H1 (cell line): ENCODE measurements around the gene LINC01488. TPM values are rescaled to one million over a fixed set of nuclear protein-coding genes. Genes with fewer than 3 reads are reported as not detected.

Source experiments
- CHD1 ChIP-seq: IDR thresholded peaks from 2 replicates; pipeline ENCODE4 v1.6.1; 2012; ENCODE audit warnings: low read depth, low read length, improper control_type of control experiment
- CTBP2 ChIP-seq: IDR thresholded peaks from 2 replicates; pipeline ENCODE4 v1.7.0; 2011; ENCODE audit warnings: borderline replicate concordance, mild to moderate bottlenecking, moderate library complexity, mixed read lengths, low read length; ENCODE audit not compliant: insufficient read depth, insufficient read length
- CTCF ChIP-seq, 3 experiments: IDR thresholded peaks; 1 replicate in 2 of 3; 2 replicates in 1 of 3; pipeline versions ENCODE4 v1.5.1 to v1.6.1; 2011; ENCODE audit warnings: low read length in 3 of 3, mild to moderate bottlenecking in 3 of 3, inconsistent platforms in 2 of 3, low read depth in 1 of 3, moderate library complexity in 1 of 3; ENCODE audit not compliant: insufficient read depth in 1 of 3; ENCODE audit errors: control extremely low read depth in 1 of 3
- E2F6 ChIP-seq: IDR thresholded peaks from 2 replicates; pipeline ENCODE4 v1.6.1; 2012; ENCODE audit warnings: inconsistent platforms
- EGR1 ChIP-seq: IDR thresholded peaks from 2 replicates; pipeline ENCODE4 v1.6.1; 2011; ENCODE audit warnings: low read depth, low read length, borderline replicate concordance
- EZH2 ChIP-seq: fragments of 200-600 bp; sonication (generic); IDR thresholded peaks from 2 replicates; pipeline ENCODE4 v1.7.1; 2012; ENCODE audit warnings: low read depth, mild to moderate bottlenecking, moderate library complexity, low read length, inconsistent platforms; ENCODE audit not compliant: severe bottlenecking
- HDAC2 ChIP-seq, 2 experiments: fragments of 300-600 bp in 1 of 2; sonication (generic) in 1 of 2; IDR thresholded peaks; 2 replicates each; pipeline ENCODE4 v1.6.1; 2011 to 2012; ENCODE audit warnings: low read depth in 2 of 2, low read length in 2 of 2, mild to moderate bottlenecking in 2 of 2, moderate library complexity in 2 of 2, borderline replicate concordance in 1 of 2, inconsistent platforms in 1 of 2
- JUN ChIP-seq: IDR thresholded peaks from 2 replicates; pipeline ENCODE4 v1.6.1; 2011; ENCODE audit warnings: low read depth, mild to moderate bottlenecking, improper control_type of control experiment, low read length
- KDM1A ChIP-seq: fragments of 200-600, 300-600 bp; sonication (generic); IDR thresholded peaks from 2 replicates; pipeline ENCODE4 v1.7.1; 2016; ENCODE audit warnings: mild to moderate bottlenecking, low read length, borderline replicate concordance
- MAFK ChIP-seq: IDR thresholded peaks from 2 replicates; pipeline ENCODE4 v1.6.1; 2012; ENCODE audit warnings: low read depth, mild to moderate bottlenecking, improper control_type of control experiment, low read length
- POU5F1 ChIP-seq: IDR thresholded peaks from 2 replicates; pipeline ENCODE4 v1.6.1; 2011; ENCODE audit warnings: low read depth, mild to moderate bottlenecking, low read length, moderate library complexity
- RFX5 ChIP-seq: IDR thresholded peaks from 2 replicates; pipeline ENCODE4 v1.6.1; 2011; ENCODE audit warnings: low read depth, low read length, improper control_type of control experiment, borderline replicate concordance
- SP1 ChIP-seq: IDR thresholded peaks from 2 replicates; pipeline ENCODE4 v1.6.1; 2011; ENCODE audit warnings: low read depth, low read length
- SUZ12 ChIP-seq: fragments of 200-600 bp; sonication (generic); IDR thresholded peaks from 2 replicates; pipeline ENCODE4 v1.6.1; 2012; ENCODE audit warnings: mild to moderate bottlenecking, inconsistent platforms, low read length, moderate library complexity, mixed read lengths
- TCF12 ChIP-seq: IDR thresholded peaks from 2 replicates; pipeline ENCODE4 v1.6.1; 2011; ENCODE audit warnings: low read depth, mild to moderate bottlenecking, low read length
- TEAD4 ChIP-seq: IDR thresholded peaks from 2 replicates; pipeline ENCODE4 v1.6.1; 2012; ENCODE audit warnings: low read depth, low read length, inconsistent platforms, mixed read lengths
- USF2 ChIP-seq: IDR thresholded peaks from 2 replicates; pipeline ENCODE4 v1.6.1; 2011; ENCODE audit warnings: low read length, improper control_type of control experiment
- polyA plus RNA-seq, 7 experiments: library from polyadenylated mRNA; depleted of rRNA in 3 of 7; stranded (reverse) in 5 of 7; unstranded in 2 of 7; fragments of >200 nt in 5 of 7; fragments of 200-250 nt in 2 of 7; gene quantifications; 1 replicate in 5 of 7; 2 replicates in 1 of 7; 4 replicates in 1 of 7; pipeline versions ENCODE4 v1.2.1 to v1.2.3, GENCODE V29; 2011 to 2013; ENCODE audit warnings: missing spikeins in 2 of 7, mixed read lengths in 2 of 7
- total RNA-seq: library from RNA; stranded (reverse); fragmentation: NEBNext Ultra II Directional; extraction: Animal tissue kit (Norgen Biotek cat#: 25700); gene quantifications from 2 replicates; pipeline ENCODE4 v1.2.1, GENCODE V29; 2021

Gene LINC01488
- total and polyA plus RNA-seq, 2 of the 8 experiments (the other 6 are each of a cell fraction or from before 2014, with no cell fraction given) = not detected

- TF ChIP-seq EGR1 = peak; percentile 78; the same call in 1 of the 2 replicates
- TF ChIP-seq CTBP2 = peak; percentile 54
- peak; percentile 48; the same call in 1 of the 2 replicates for TF ChIP-seq E2F6
- TF ChIP-seq RFX5 = no peak
- TF ChIP-seq SP1 = no peak
- TF ChIP-seq EZH2 = no peak
- TF ChIP-seq CTCF (IDR thresholded peaks at IDR 0.05; ENCODE audit: control extremely low read depth in 1 of 3, insufficient read depth in 1 of 3, low read depth in 1 of 3, low read length in 3 of 3) = peak in 2 of 3 experiments; percentile 28 to 31; a peak in 2 of 4 replicates
- TF ChIP-seq HDAC2 (IDR thresholded peaks at IDR 0.05; ENCODE audit: borderline replicate concordance in 1 of 2, low read depth in 2 of 2, low read length in 2 of 2) = peak in 1 of 2 experiments; percentile 59; a peak in 1 of 4 replicates
- TF ChIP-seq MAFK = peak; percentile 15; the same call in 1 of the 2 replicates
- no peak for TF ChIP-seq SUZ12
- no peak for TF ChIP-seq JUN
- 0 out of 2 replicates have a peak, but pooled peaks have one; percentile 10 for TF ChIP-seq KDM1A
- TF ChIP-seq USF2 = no peak
- no peak for TF ChIP-seq CHD1
- TF ChIP-seq POU5F1 = no peak
- TF ChIP-seq TEAD4 = peak; percentile 99
- TF ChIP-seq TCF12 = 0 out of 2 replicates have a peak, but pooled peaks have one; percentile 49
- TF ChIP-seq, all 59 proteins: peak for 13
Measured at GRCh38 chr11:69437001-69437875, 44.2 kb upstream of the LINC01488 start (continued).
